HG03460 (cell line): ENCODE data around the gene GRIK3.

ENCODE experiments used
- ATAC-seq: cut with Tn5 transposase; IDR thresholded peaks from one replicate; pipeline ENCODE4 v1.9.1; 2021; ENCODE audit not compliant: unreplicated experiment

Gene GRIK3

GRCh38 chr1:36835696-36836095 lies 198.6 kb downstream of the GRIK3 start:
- ATAC-seq: no peak

- no peak for ATAC-seq
These were observed 199.2 kb downstream of the GRIK3 start for GRCh38 chr1:36835017-36835695.

GRCh38 chr1:36834586-36834985 lies 199.7 kb downstream of the GRIK3 start:
- ATAC-seq: no peak

- no peak for ATAC-seq
These were observed 203.0 kb downstream of the GRIK3 start for GRCh38 chr1:36831186-36831810.

GRCh38 chr1:36829961-36830360 lies 204.4 kb downstream of the GRIK3 start:
- no peak for ATAC-seq

- no peak for ATAC-seq
These were observed 205.2 kb downstream of the GRIK3 start for GRCh38 chr1:36829066-36829465.

GRCh38 chr1:36825226-36825625 lies 209.1 kb downstream of the GRIK3 start:
- ATAC-seq: no peak

- ATAC-seq: no peak
These were observed 209.9 kb downstream of the GRIK3 start for GRCh38 chr1:36824390-36824861.

GRCh38 chr1:36822648-36823047 lies 211.7 kb downstream of the GRIK3 start:
- no peak for ATAC-seq

GRCh38 chr1:36821386-36821785 lies 212.9 kb downstream of the GRIK3 start:
- ATAC-seq: no peak

- ATAC-seq: no peak
These were observed 215.5 kb downstream of the GRIK3 start for GRCh38 chr1:36818771-36819170.

- no peak for ATAC-seq
These were observed 218.0 kb downstream of the GRIK3 start for GRCh38 chr1:36816348-36816747.

GRCh38 chr1:36814774-36815173 lies 219.5 kb downstream of the GRIK3 start:
- no peak for ATAC-seq

GRCh38 chr1:36814083-36814482 lies 220.2 kb downstream of the GRIK3 start:
- no peak for ATAC-seq

GRCh38 chr1:36807262-36807661 lies 227.1 kb downstream of the GRIK3 start:
- no peak for ATAC-seq

GRCh38 chr1:36805979-36806640 lies 228.2 kb downstream of the GRIK3 start:
- no peak for ATAC-seq

- no peak for ATAC-seq
These were observed 229.5 kb downstream of the GRIK3 start for GRCh38 chr1:36804669-36805314.

- no peak for ATAC-seq
These were observed 230.3 kb downstream of the GRIK3 start for GRCh38 chr1:36803868-36804570.

GRCh38 chr1:36802018-36802417 lies 232.3 kb downstream of the GRIK3 start:
- no peak for ATAC-seq

- ATAC-seq: no peak
These were observed 236.6 kb downstream of the GRIK3 start for GRCh38 chr1:36797761-36798160.

- no peak for ATAC-seq
These were observed 237.6 kb downstream of the GRIK3 start for GRCh38 chr1:36796733-36797132.
